GM12874 (cell line): ENCODE measurements around the gene GLIS1.

ENCODE experiments used
- TF ChIP-seq, protein P1 (sequence below): IDR thresholded peaks from 2 replicates; pipeline ENCODE4 v1.5.1; 2011; ENCODE audit warnings: low read depth, mild to moderate bottlenecking, control low read depth, low read length, moderate library complexity; ENCODE audit not compliant: insufficient read depth

The GLIS1 gene

GRCh38 chr1:53687901-53688300 is 51.1 kb downstream of the GLIS1 start:
- TF ChIP-seq, protein P1, sequence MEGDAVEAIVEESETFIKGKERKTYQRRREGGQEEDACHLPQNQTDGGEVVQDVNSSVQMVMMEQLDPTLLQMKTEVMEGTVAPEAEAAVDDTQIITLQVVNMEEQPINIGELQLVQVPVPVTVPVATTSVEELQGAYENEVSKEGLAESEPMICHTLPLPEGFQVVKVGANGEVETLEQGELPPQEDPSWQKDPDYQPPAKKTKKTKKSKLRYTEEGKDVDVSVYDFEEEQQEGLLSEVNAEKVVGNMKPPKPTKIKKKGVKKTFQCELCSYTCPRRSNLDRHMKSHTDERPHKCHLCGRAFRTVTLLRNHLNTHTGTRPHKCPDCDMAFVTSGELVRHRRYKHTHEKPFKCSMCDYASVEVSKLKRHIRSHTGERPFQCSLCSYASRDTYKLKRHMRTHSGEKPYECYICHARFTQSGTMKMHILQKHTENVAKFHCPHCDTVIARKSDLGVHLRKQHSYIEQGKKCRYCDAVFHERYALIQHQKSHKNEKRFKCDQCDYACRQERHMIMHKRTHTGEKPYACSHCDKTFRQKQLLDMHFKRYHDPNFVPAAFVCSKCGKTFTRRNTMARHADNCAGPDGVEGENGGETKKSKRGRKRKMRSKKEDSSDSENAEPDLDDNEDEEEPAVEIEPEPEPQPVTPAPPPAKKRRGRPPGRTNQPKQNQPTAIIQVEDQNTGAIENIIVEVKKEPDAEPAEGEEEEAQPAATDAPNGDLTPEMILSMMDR: no peak

GRCh38 chr1:53687426-53687825 is 51.5 kb downstream of the GLIS1 start:
- TF ChIP-seq, protein P1: no peak

- TF ChIP-seq, protein P1: no peak
Observed at GRCh38 chr1:53686965-53687267, 52.0 kb downstream of the GLIS1 start.

DNA sequence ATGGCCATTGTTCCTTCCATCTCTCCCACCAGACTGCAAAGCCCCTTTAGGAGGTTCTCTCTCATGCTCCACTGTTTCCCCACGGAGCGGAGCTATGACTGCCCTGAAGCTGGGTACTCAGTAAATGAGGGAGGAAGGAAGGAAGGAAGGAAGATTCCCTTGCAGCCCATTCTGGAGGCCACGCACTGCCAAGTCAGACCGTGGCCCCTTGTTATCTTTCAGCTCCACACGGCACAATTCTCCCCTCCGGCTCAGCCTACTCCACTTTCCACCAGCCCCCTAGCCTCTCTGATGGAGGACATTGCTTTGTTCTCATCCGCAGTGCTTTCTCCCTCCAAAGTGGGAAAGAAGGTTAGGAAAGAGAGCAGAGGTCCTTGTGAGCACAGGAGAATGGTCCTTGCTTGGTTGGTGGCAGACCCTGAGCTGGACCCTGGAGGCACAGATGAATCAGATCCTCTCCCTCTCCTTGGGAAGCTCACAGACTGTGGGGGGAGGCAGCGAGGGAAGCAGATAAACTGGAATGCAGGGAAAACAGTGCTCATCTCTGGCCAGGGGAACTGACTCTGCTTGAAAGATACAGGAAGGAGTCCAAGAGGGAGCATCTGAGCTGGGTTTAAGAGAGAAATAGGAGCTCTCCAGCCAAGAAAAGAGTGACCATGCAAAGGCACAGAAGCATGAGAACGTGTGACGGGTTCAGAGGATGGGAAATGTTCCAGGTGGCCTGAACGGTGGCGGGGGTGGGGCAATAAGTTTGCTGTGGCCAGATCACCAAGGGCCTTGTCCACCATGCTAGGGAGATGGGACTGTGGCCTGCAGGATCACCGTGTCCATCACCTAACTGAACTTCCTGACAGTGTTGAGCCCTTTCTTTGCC is 52.6 kb downstream of the GLIS1 start:
- TF ChIP-seq, protein P1: no peak

GRCh38 chr1:53685272-53686051 is 53.5 kb downstream of the GLIS1 start:
- TF ChIP-seq, protein P1: no peak

- TF ChIP-seq, protein P1: no peak
Observed at GRCh38 chr1:53684741-53685140, 54.2 kb downstream of the GLIS1 start.

- TF ChIP-seq, protein P1: no peak
Observed at GRCh38 chr1:53683986-53684740, 54.8 kb downstream of the GLIS1 start.
